PC-3 (cell line): ENCODE data around the gene LTBP3. TPM values are rescaled to one million over a fixed set of nuclear protein-coding genes. Genes with fewer than 3 reads are reported as not detected.

Experiments used
- ATAC-seq: fragments of 200-7000 bp; cut with Tn5 transposase; 2 replicates; pipeline ENCODE4 v1.9.1; 2020; ENCODE audit warnings: mild to moderate bottlenecking, moderate library complexity
- BruUV-seq: library from RNA; stranded (reverse); fragments of 400-500 nt; replicated peaks from 2 replicates; lab custom pipeline; 2021; lab: Mats Ljungman, UMichigan
- CTCF ChIA-PET: fragments of 300-600 bp; sonication (Branson Sonifier 250); formaldehyde crosslinking; loops from one replicate; lab custom pipeline; 2022; ENCODE audit warnings: antibody characterized with exemption; lab: Charles Lee
- POLR2A ChIA-PET: fragments of 300-600 bp; sonication (Branson Sonifier 250); formaldehyde crosslinking; loops from one replicate; lab custom pipeline; 2022; ENCODE audit warnings: antibody characterized with exemption; ENCODE audit not compliant: unreplicated experiment; lab: Charles Lee
- DNase-seq: peaks from one replicate; pipeline ENCODE4 v3.0.0-alpha.2; 2015
- H2AFZ ChIP-seq: fragments of 300-600 bp; sonication (generic); 2 replicates; pipeline ENCODE4 v1.6.0; 2016; ENCODE audit warnings: antibody characterized with exemption, low read length
- H3F3A ChIP-seq: fragments of 300-600 bp; sonication (generic); one replicate; pipeline ENCODE4 v1.6.0; 2017; ENCODE audit warnings: antibody characterized with exemption, low read length, control low read depth, mild to moderate bottlenecking; ENCODE audit not compliant: unreplicated experiment
- H3K27ac ChIP-seq: fragments of 300-600 bp; sonication (generic); 2 replicates; pipeline ENCODE4 v1.5.1; 2016; ENCODE audit warnings: mild to moderate bottlenecking, low read length
- H3K27me3 ChIP-seq: fragments of 300-600 bp; sonication (generic); 2 replicates; pipeline ENCODE4 v1.6.1; 2016; ENCODE audit warnings: low read length, mixed read lengths
- H3K36me3 ChIP-seq: fragments of 300-600 bp; sonication (generic); 2 replicates; pipeline ENCODE4 v1.6.1; 2016; ENCODE audit warnings: low read depth, mixed run types, low read length, mixed read lengths
- H3K4me1 ChIP-seq: fragments of 300-600 bp; sonication (generic); 2 replicates; pipeline ENCODE4 v1.5.1; 2016; ENCODE audit warnings: low read length; ENCODE audit not compliant: insufficient read depth
- H3K4me2 ChIP-seq: fragments of 300-600 bp; sonication (generic); 2 replicates; pipeline ENCODE4 v1.6.0; 2016; ENCODE audit warnings: low read length
- H3K4me3 ChIP-seq: fragments of 300-600 bp; sonication (generic); 2 replicates; pipeline ENCODE4 v1.5.1; 2016; ENCODE audit warnings: mild to moderate bottlenecking, low read length, mixed read lengths
- H3K79me2 ChIP-seq: fragments of 300-600 bp; sonication (generic); 2 replicates; pipeline ENCODE4 v1.6.1; 2017; ENCODE audit warnings: low read length, mixed read lengths
- H3K9ac ChIP-seq: fragments of 300-600 bp; sonication (generic); 2 replicates; pipeline ENCODE4 v1.6.0; 2016; ENCODE audit warnings: mild to moderate bottlenecking, low read length
- H3K9me2 ChIP-seq: fragments of 300-600 bp; sonication (generic); replicated peaks from 2 replicates; pipeline ENCODE4 v1.6.1; 2016; ENCODE audit warnings: mixed run types, low read length, mixed read lengths
- H3K9me3 ChIP-seq: fragments of 300-600 bp; sonication (generic); 2 replicates; pipeline ENCODE4 v1.6.1; 2016; ENCODE audit warnings: low read length, mixed read lengths
- H4K20me1 ChIP-seq: fragments of 300-600 bp; sonication (generic); 2 replicates; pipeline ENCODE4 v1.6.1; 2016; ENCODE audit warnings: low read length, mixed read lengths
- EZH2 ChIP-seq: fragments of 300-600 bp; sonication (generic); IDR thresholded peaks from one replicate; pipeline ENCODE4 v1.6.1; 2017; ENCODE audit warnings: antibody characterized with exemption, mild to moderate bottlenecking, low read length; ENCODE audit not compliant: unreplicated experiment
- EZH2phosphoT487 ChIP-seq: fragments of 300-600 bp; sonication (generic); IDR thresholded peaks from 2 replicates; pipeline ENCODE4 v1.6.1; 2018; ENCODE audit warnings: mild to moderate bottlenecking, antibody characterized with exemption, low read length, borderline replicate concordance
- intact Hi-C: fragments of 100-400 bp; cut with micrococcal nuclease; formaldehyde crosslinking; loops from 2 replicates; pipeline ENCODE4 v1.9.0; 2023
- total RNA-seq: library from RNA; depleted of rRNA; stranded (reverse); fragments of >200 nt; gene quantifications from 2 replicates; pipeline ENCODE4 v1.2.3, GENCODE V29; 2014
- TF ChIP-seq, protein P1 (sequence below): fragments of 300-600 bp; sonication (generic); conservative IDR thresholded peaks from 2 replicates; pipeline ENCODE4 v1.5.1; 2017; ENCODE audit warnings: antibody characterized with exemption, low read depth, mild to moderate bottlenecking, low read length

LTBP3 gene
- total RNA-seq, 1 experiment from 2014 or later: 197 TPM

DNA sequence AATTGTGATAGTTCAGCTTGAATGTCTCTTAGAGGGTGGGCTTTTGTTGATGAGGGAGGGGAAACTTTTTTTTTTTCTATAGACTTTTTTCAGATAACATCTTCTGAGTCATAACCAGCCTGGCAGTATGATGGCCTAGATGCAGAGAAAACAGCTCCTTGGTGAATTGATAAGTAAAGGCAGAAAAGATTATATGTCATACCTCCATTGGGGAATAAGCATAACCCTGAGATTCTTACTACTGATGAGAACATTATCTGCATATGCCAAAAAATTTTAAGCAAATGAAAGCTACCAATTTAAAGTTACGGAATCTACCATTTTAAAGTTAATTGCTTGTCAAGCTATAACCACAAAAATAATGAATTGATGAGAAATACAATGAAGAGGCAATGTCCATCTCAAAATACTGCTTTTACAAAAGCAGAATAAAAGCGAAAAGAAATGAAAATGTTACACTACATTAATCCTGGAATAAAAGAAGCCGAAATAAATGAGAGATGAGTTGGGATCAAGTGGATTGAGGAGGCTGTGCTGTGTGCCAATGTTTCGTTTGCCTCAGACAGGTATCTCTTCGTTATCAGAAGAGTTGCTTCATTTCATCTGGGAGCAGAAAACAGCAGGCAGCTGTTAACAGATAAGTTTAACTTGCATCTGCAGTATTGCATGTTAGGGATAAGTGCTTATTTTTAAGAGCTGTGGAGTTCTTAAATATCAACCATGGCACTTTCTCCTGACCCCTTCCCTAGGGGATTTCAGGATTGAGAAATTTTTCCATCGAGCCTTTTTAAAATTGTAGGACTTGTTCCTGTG, 55.4 kb downstream of the LTBP3 start:
- BruUV-seq: no TSS peak
- intact Hi-C loops: no loop called here
- Histone ChIP-seq H3F3A (peaks cover 85% of the 10 kb centered on the region), H3K9ac (peak overlapping the region; percentile 97), H3K36me3 (peaks cover 72% of the 10 kb centered on the region), H3K4me2 (peak overlapping the region; percentile 90), H3K79me2 (peaks cover 87% of the 10 kb centered on the region), H3K27ac (0 out of 2 replicates have a peak overlapping the region, but pooled peaks have one; percentile 1), H3K4me1 (peaks cover 55% of the 10 kb centered on the region), H2AFZ (no peak overlapping the region), H4K20me1 (peaks cover 75% of the 10 kb centered on the region), H3K27me3 (no peaks in the 10 kb centered on the region), H3K4me3 (peak overlapping the region; percentile 95), H3K9me3 (no peaks in the 10 kb centered on the region), H3K9me2 (no peaks in the 10 kb centered on the region)
- TF ChIP-seq, protein P1, sequence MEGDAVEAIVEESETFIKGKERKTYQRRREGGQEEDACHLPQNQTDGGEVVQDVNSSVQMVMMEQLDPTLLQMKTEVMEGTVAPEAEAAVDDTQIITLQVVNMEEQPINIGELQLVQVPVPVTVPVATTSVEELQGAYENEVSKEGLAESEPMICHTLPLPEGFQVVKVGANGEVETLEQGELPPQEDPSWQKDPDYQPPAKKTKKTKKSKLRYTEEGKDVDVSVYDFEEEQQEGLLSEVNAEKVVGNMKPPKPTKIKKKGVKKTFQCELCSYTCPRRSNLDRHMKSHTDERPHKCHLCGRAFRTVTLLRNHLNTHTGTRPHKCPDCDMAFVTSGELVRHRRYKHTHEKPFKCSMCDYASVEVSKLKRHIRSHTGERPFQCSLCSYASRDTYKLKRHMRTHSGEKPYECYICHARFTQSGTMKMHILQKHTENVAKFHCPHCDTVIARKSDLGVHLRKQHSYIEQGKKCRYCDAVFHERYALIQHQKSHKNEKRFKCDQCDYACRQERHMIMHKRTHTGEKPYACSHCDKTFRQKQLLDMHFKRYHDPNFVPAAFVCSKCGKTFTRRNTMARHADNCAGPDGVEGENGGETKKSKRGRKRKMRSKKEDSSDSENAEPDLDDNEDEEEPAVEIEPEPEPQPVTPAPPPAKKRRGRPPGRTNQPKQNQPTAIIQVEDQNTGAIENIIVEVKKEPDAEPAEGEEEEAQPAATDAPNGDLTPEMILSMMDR: no peak
- no peak for TF ChIP-seq EZH2phosphoT487
- no peak for TF ChIP-seq EZH2
- CTCF ChIA-PET: interaction anchor here (0.7 kb wide), 1 partner anchor 98 kb away, joined by 6 read pairs; no protein-coding TSS in a partner anchor
- POLR2A ChIA-PET: interaction anchor here (0.6 to 2.0 kb wide), 7 partner anchors 12 to 1560 kb away, joined by 3 to 10 read pairs (median 6); partner anchors contain the start of gene NEAT1
- ATAC-seq (no peak), DNase-seq (no peak)

DNA sequence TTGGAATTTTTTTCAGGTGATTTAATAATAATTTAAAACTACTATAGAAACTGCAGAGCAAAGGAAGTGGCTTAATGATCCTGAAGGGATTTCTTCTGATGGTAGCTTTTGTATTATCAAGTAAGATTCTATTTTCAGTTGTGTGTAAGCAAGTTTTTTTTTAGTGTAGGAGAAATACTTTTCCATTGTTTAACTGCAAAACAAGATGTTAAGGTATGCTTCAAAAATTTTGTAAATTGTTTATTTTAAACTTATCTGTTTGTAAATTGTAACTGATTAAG, 55.9 kb downstream of the LTBP3 start:
- Histone ChIP-seq H3K27ac (no peak overlapping the region), H3K4me1 (peaks cover 53% of the 10 kb centered on the region), H4K20me1 (peaks cover 75% of the 10 kb centered on the region), H3K79me2 (peaks cover 88% of the 10 kb centered on the region), H3K9me2 (no peaks in the 10 kb centered on the region), H2AFZ (no peak overlapping the region), H3K36me3 (peaks cover 72% of the 10 kb centered on the region), H3K9me3 (no peaks in the 10 kb centered on the region), H3F3A (peaks cover 80% of the 10 kb centered on the region), H3K27me3 (no peaks in the 10 kb centered on the region), H3K4me3 (peak overlapping the region; percentile 95), H3K4me2 (peak overlapping the region; percentile 90), H3K9ac (peak overlapping the region; percentile 97)
- intact Hi-C loops: no loop called here
- no peak for ATAC-seq
- no TSS peak for BruUV-seq
- ChIA-PET POLR2A (interaction anchor here (0.6 to 2.0 kb wide), 8 partner anchors 12 to 1560 kb away, joined by 3 to 10 read pairs (median 6); partner anchors contain the start of gene NEAT1), CTCF (interaction anchor here (0.7 kb wide), 1 partner anchor 98 kb away, joined by 6 read pairs; no protein-coding TSS in a partner anchor)
- no peak for DNase-seq
- TF ChIP-seq EZH2 (no peak), EZH2phosphoT487 (no peak)
- TF ChIP-seq, protein P1: no peak
